Stimulated activated CD4-positive, alpha-beta T cell treated with anti-CD3 and anti-CD28 coated beads, Interleukin-15, amount 100 ng/mL, for 48 hours (primary cell): ENCODE results near the gene GFPT1.
"Not testable (repeated sequence)": the region's sequence is repeated elsewhere in the genome, so short reads cannot be mapped to it uniquely, and the experiment has no call there.

Experiments used
- DNase-seq, 2 donors: peaks; one replicate each; pipeline ENCODE4 v3.0.0-alpha.2; 2020; ENCODE audit warnings: low read depth in 2 of 2

The GFPT1 gene

DNA sequence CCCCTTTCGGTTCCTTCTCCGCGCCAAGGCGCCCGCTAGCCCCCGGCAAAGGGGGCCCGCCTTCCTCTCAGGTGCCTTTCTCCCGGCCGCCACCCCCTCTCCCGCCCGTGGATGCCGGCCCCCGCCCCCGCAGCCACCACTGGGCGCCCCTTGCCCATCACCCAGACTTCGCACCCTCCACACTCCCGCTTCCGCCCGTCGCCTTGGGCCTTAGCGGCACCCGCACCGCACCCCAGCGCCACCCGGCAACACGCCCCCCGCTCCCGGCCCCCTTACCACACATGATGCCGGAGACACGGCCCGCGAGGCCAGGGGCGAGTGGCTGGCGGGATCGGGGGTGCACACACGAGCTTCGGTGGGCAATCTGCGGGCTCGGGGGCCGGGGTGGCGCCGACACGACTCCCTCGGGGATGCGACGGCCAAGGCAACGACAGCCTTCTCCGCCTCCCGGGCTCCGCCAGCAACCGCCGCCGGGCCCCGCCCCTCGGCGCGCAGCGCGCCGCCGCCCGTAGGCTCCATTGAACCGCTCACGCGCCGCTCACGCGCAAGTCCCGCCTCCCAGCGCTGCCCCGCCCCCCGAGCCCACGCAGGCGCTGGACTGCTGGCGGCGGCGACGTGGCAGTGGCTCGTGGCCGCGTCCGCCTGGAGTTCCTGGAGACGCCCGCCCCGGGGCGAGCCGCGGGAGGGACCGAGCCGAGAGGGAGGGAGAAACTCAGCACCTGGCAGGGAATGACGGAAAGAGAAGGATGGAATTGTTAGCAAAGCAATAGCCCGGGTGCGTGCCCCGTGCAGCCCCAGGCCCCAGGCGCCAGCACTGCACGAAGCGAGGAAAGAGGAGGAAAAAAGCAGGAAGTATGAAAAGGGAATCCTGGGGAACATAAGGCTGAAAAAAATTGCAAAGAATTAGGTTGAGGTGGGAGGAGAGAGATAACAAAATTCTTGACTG, at the start of gene GFPT1:
Gene GFPT1 (minus strand): TSS at position 439 of the 946 bp plus-strand sequence. CDS start 156 bp downstream, at position 283.
- DNase-seq, result peak; percentile 76 to 91

DNA sequence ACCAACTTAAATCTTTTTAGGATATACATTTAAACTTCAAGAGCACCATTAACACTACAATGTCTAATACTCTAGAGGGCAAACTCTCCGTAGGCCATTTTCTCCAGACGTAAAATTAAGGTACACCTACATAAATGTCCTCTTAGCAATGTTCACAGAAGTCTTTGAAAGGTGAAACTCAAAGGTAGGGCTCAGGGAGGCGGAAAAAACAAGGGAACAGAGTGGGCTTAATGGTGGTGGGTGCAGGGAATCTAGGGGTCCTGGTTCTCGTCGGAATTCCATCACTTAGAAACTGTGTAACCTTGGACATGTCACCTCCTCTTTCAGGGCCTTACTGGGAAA, 49.5 kb upstream of the GFPT1 start:
- no peak for DNase-seq

DNA sequence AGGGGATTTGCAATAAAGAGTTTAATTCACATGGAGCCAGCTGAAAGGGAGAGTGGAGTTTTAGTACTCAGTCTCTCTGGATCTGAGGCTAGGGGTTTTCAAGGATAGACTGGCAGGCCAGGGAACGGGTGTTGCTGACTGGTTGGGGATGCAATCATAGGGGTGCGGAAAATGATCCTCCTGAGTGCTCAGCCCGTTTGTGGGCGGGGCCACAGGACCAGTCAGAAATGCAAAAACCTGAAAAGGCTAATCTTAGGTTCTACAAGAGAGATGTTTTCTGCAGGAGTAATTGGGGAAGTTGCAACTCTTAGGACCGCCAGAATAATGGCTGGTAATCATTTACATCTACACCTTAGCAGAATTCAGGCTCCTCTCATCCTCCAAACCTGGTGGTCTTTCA, 47.7 kb upstream of the GFPT1 start:
- DNase-seq, result no peak

DNA sequence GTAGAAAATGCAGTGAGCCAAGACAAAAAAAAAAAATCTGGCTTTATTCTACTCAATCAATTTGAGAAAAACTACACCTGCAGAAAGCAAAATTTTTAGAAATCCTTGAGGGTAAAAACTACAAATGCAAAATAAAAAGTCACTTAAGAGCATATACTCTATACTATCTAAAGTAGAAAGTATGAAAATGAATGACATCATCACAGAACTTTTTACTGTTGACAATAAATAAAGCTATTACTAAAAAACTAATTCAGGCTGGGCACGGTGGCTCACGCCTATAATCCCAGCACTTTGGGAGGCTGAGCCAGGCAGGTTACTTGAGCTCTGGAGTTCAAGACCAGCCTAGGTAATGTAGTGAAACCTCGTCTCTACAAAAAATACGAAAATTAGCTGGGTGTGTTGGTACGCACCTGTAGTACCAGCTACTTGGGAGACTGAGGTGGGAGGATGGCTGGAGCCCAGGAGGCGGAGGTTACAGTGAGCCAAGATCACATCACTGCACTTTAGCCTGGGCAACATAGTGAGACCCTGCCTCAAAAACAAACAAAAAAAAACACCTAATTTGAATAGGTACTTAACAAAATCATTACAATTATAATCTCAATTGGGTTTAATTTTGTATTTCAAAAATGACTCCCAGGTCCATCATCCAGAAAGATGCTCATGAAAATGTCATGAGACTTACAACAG, 42.6 kb upstream of the GFPT1 start:
- no peak for DNase-seq

DNA sequence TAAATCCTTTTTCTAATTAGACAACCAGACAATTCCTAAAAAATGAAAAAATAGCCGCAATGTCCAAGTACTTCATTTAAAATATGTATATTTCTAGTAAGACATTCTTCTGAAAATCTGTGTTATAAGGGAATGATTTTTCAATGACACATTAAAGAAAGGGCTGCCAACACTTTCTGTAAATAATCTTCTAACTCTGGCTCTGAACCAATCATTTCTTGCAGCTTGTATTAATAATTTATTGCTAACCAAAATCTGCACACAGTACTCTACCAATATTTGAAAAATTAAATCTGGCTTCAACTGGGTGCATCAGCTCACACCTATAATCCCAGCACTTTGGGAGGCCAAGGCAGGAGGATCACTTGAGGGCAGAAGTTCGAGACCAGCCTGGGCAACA, 42.0 kb upstream of the GFPT1 start:
- no peak for DNase-seq

DNA sequence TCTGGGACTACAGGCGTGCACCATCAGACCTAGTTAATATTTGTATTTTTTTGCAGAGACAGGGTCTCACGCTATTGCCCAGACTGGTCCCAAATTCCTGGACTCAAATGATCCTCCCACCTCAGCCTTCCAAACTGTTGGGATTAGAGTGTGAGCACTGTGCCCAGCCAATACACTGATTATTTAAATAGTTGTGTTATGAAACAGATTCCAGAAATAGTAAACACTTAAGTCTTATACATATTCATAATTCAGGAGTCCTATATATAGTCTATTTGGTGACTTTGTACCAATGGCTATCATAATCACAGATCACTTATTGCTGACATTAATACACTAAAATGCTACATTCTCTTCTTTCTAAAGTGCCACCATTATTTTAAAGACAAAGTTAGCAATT, 37.4 kb upstream of the GFPT1 start:
- no peak for DNase-seq

DNA sequence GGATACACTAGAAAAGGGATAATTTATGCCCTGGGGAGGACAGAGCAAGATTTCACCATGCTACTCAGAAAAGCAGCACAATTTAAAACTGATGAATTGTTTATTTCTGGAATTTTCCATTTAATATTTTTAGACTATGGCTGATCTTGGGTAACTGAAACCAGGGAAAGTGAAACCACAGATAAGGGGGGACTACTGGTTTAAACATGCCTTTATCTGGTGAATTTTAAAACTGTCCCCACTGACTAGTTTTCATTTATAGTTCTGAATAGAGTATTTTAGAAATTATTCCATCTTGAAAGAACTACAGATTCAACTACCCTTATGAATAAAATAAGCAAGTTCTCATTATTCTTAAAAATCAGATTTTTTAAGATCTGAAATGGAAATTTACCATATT, 35.2 kb upstream of the GFPT1 start:
- no peak for DNase-seq

DNA sequence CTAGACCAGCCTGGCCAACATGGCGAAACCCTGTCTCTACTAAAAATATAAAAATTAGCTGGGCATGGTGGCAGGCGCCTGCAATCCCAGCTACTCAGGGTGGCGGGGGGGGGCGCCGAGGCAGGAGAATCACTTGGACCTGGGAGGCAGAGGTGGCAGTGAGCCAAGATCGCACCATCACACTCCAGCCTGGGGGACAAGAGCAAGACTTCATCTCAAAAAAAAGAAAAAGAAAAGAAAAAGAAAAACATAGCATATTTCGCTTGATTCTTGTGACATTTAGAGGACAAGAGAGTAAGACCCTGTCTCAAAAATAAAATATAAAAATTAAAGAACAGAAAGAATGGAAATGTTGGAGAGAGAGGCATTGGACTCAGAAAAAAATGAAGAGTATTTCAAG, 32.1 kb upstream of the GFPT1 start:
- DNase-seq, result not testable (repeated sequence)

DNA sequence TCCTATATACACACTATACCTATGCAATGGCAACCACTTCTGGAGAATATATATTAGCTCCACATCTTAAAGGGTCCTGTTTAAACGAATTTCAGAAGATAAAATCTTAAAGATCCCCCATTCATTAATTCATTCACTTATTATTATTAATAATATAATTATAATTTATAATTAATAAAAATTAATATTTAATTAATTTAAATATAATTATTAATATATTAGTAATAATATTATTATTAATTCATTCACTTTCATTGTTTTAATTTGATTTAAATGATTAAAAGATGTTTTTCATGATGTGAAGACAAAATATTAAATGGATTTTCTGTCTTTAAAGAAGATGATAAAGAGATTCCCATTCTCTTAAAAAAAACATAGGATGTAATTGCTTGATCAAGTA, 29.1 kb upstream of the GFPT1 start:
- DNase-seq, result no peak

DNA sequence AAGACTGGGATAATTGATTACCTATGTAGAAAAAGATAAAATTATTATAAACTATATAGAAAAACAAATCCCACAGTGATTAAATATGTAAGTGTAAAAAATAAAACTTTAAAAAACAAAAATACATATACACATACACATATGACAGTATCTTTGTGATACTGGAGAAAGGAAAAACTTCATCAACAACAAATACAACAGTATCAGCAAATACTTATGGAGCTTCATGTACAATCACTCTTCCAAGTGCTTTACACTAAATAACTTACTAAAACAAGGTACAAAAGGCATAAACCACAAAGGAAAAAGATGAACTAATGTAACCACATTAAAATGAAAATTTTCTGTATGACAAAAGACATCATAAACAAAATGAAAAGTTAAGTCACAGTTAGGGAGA, 24.1 kb upstream of the GFPT1 start:
- no peak for DNase-seq

DNA sequence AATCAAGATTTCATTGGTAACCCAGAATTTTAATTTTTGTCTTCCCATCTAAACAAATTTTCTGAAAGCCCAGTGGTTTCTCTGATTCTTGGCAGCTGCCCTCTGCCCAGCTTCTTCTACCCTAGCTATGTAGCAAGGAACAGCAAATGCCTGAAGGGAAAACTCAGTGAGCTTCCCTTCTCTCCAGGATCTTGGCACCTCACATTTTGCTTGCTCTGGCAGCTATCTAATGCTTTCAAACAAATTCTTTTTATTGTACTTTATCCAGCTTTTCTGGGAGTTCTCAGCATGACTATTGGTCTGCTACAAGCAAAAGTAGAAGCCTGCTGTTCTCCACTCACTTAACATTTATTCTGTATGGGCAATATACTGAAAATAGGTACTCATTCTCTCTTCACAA, 18.3 kb upstream of the GFPT1 start:
- DNase-seq, result no peak

DNA sequence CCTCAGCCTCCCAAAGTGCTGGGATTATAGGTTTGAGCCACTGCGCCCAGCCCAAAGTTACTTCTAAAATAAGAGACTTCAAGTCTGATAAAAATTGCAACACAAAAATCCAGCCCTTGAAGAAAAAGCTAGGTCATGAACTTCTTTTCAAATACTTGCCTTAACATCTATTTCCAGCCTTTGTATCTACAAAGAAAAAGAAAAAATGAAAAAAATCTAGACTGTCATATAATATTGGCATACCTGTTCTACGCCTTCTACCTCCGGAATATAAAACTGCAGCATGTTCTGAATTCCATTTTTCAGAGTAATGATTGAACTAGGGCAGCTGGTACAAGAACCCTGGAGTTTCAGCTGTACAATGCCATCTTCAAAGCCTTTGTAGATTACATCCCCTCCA, 13.1 kb upstream of the GFPT1 start:
- DNase-seq, result no peak

DNA sequence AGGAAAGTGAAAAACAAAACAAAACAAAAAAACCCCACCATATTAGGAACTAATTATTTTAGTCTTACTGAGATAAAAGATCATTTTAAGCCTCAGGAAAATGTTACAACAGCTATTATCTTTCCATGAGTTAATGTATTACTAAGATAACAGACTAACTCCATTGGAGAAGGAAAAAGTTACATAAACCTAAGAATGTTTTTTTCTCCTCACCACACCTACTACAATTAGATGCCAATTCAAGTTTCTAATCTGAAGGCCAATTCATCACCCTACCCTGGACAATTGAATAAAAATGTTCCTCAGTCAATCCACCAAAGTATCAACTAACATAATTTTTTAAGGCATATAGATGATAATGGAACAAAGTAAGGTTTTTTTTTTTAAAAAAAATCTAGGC, 10.2 kb upstream of the GFPT1 start:
- no peak for DNase-seq

DNA sequence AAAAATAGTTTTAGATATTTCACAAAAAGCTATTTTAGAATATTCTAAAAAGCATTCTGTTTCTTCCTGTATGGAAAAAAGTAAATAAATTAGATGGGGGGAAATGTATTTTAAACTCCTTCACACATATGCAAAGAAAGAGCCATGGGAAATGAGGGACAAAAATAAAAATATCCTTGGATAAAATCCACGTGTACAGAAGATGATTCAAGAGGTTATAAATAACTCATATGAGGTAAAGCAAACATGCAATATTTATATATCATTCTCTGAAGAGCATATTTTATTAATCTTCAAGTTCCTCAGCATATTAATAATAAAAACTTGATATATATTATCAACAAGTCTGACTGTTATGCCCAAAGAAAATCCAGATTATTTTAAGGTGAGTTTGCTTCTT, 8.8 kb upstream of the GFPT1 start:
- no peak for DNase-seq

DNA sequence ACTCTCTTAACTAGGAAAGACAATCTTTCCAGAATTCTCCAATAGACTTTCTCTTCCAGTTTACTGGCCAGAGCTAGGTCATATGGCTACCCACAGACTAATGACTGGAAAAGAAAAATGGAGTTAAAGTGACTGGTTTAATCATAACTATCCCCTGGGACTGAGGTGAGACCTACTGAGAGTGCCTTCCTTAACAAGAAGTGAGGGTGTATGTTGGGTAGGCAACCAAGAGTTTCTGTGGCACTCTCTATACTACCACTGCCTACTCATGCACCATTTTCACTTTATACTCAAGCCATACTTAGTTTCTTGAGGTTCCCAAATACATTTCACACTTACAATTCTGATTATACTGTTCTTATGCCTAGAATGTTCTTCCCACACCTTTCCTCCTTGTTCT, 6.9 kb upstream of the GFPT1 start:
- no peak for DNase-seq

DNA sequence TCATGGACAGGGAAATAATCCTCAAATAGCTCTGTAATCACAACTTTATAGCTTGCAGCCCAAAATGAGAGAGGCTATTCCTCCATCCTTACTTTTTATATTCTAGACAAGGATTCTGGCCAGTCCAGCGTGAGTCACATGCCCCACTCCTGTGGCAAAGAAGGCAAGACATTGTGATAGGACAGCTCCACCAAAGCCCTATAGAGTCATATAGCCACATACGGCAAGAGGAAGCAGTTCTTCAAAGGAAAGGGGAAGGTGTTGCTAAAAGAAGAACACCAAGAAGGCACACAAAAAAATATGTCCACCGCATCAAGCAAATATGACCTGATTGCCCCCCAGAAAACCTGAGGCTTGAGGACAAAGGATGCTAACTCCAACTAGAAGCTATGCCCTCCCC, 3.4 kb upstream of the GFPT1 start:
- DNase-seq, result no peak

DNA sequence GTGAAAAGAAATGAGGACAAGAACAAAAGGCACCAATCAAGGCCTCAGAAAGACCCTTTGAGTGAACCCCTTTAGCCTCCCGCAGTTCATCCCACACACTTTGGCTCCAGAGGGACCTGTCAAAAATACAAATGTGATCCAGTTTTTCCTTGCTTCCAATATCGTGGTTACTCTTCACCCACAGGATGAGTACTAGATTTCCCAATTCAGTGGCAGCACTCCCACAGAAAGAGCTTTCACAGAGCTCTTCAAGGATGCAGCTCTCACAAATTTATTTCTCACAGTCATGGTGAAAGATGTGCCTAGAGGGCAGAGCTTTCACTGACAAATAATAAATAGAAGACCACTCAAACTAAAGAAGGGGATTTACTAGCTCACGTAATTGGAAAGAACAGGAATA, 3.0 kb upstream of the GFPT1 start:
- no peak for DNase-seq

DNA sequence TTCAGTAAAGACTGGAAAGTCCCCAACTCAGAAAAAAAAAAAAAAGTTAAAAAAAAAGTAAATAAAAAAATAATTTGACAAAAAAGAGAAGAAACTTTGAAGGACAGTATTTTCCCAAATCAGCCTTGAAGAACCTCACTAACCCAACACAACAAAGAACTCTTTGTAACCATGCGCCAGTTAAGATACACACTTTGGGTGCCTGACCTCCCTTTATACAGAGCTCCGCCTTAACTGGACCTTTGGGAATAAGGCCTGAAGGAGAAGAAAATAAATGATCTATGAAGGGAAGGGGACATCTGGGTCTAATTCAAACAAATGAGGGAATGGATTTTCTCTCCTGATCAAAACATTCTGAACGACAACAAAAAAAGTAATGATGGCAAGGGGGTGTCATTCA, 2.2 kb upstream of the GFPT1 start:
- DNase-seq, result no peak

DNA sequence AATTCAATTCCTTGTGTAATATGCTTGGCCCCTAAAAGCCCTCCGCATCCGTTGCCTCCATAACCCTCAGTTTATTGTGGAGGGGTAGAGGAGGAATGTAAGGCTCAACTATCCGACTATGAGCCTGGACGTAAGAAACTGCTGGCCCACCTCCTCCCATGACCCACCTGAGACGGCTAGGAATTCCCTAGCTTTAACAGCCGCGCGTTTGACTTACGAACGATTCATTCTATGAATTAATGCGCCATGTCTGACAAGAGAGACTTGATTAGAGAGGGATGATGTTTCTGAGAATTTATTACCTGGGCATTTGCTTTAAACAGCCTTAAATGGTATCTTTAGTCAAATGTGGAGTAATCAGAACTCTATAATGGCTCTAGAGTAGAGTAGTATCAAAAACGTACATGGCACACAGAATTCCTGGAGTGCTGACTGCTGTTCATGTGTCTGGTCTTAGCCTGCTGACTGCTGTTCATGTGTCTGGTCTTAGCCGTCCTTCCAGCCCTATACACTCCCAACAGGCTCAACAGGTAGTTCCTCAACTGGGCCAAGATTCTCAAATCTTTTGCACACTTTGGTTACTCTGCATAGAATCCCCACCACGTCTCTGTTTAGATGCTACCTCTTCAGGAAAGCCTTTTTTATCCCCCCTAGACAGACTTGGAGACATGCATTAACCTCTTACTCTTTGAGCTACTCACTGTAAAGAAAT, 899 bp upstream of the GFPT1 start:
- DNase-seq, result no peak

DNA sequence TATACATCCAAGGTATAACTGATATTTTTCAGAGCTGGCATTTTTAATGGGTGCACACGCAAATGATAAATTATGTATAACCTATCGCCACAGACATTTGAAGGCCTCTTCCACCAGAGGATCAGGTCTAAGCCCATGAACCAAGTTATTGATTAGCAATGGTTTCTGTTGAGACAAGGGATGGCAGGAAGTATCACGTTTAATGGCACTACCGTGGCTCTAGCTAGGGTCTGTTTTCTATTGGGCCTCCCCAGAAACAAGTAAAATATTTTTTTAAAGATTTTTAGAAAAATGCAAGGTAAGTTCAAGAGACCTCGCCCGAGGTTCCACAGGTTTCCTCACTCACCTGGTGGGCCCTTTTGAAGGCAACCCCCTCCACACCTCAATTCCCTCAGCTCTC, 667 bp downstream of the GFPT1 start:
- no peak for DNase-seq

DNA sequence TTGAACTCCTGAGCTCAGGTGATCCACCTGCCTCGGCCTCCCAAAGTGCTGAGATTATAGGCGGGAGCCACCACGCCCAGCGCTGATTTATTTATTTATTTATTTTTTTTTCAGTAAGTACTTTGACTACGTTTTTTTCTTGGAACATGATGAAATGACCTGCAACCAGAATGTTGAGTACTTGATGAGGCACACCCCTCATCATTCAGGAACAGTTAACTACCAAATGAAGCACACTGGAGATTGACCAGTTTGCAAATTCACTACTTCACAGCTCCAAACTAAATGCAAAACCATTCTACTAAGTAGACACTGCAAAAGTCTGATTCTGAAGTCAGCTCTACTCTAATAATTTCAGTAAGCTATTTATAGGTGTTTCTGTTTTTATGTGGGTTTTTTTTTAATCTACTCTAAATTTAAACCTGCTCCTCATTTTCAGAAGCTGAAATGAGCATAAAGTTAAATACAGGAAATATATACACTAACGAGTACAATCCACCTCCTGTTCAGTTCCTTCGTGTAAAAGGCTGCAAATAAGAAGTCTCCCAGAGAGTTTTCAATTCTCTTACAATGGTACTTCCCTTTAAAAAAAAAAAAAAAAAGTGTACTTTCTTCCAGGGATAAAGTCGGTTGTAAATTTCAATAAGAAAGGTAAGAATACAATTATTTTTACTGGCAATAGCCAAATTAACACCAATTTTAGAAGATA, 1.4 kb downstream of the GFPT1 start:
- DNase-seq, result no peak

DNA sequence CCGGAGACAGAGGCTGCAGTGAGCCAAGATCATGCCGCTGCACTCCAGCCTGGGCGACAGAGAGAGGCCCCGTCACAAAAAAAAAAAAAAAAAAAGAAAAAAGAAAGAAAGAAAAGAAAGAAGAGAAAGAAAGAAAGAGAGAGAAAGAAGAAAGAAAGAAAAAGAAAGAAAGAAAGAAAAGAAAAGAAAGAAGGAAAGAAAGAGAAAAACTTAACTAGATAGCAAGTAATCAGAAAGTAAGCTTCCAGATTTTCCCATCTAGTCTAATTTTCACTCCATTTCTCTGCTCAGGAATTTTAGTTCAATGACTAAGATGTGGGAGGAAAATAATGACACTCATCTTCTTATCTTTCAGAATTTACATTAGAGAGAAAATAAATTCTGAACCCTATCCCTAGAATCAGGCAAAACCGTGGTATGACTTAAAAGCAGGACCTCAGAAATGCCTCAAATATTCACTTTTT, 2.4 kb downstream of the GFPT1 start:
- DNase-seq, result no peak
